WTC11 (cell line): Measurements from ENCODE around the gene TRIM59. TPM values are rescaled to one million over a fixed set of nuclear protein-coding genes. Genes with fewer than 3 reads are reported as not detected.

Experiments used
- ATAC-seq: fragments of 200-7000 bp; cut with Tn5 transposase; 2 replicates; pipeline ENCODE4 v1.10.0; 2021; ENCODE audit warnings: mild to moderate bottlenecking, moderate library complexity
- CTCF ChIA-PET: fragments of 300-600 bp; sonication (Branson Sonifier 250); formaldehyde crosslinking; loops from one replicate; lab custom pipeline; 2021; ENCODE audit warnings: antibody characterized with exemption; lab: Charles Lee
- POLR2A ChIA-PET: fragments of 350-600 bp; sonication (Branson Sonifier 250); formaldehyde crosslinking; loops from one replicate; lab custom pipeline; 2021; ENCODE audit warnings: antibody characterized with exemption; lab: Charles Lee
- DNase-seq: peaks from one replicate; pipeline ENCODE4 v3.0.0; 2021; ENCODE audit warnings: low spot score
- H3K27ac Mint-ChIP-seq: 2 replicates; pipeline ENCODE4 v1.8.0; 2021; ENCODE audit warnings: mixed read lengths
- H3K27me3 Mint-ChIP-seq: 2 replicates; pipeline ENCODE4 v1.8.0; 2021; ENCODE audit warnings: low read depth, mild to moderate bottlenecking, moderate library complexity, mixed read lengths
- H3K36me3 Mint-ChIP-seq: 2 replicates; pipeline ENCODE4 v1.8.0; 2021; ENCODE audit warnings: mixed read lengths
- H3K4me1 Mint-ChIP-seq: 2 replicates; pipeline ENCODE4 v1.8.0; 2022; ENCODE audit warnings: mixed read lengths
- H3K4me3 Mint-ChIP-seq: 2 replicates; pipeline ENCODE4 v1.8.0; 2021; ENCODE audit warnings: mild to moderate bottlenecking, moderate library complexity, mixed read lengths
- H3K9me3 Mint-ChIP-seq: 2 replicates; pipeline ENCODE4 v1.8.0; 2021; ENCODE audit warnings: mixed read lengths
- AFF4 ChIP-seq: sonication (generic); formaldehyde crosslinking; IDR thresholded peaks from 2 replicates; pipeline ENCODE4 v1.8.1; 2023; ENCODE audit warnings: mild to moderate bottlenecking, missing genetic modification reagents, borderline replicate concordance
- AR ChIP-seq: fragments of 250-450 bp; sonication (Bioruptor Pico); IDR thresholded peaks from 2 replicates; pipeline ENCODE4 v1.9.0; 2021; ENCODE audit warnings: mild to moderate bottlenecking
- EMX1 ChIP-seq: fragments of 250-450 bp; sonication (Bioruptor Pico); IDR thresholded peaks from 2 replicates; pipeline ENCODE4 v1.8.0; 2021; ENCODE audit warnings: mild to moderate bottlenecking
- ETV6 ChIP-seq: sonication (generic); formaldehyde crosslinking; IDR thresholded peaks from 2 replicates; pipeline ENCODE4 v1.8.1; 2022; ENCODE audit warnings: mild to moderate bottlenecking, missing genetic modification reagents
- FOXK1 ChIP-seq: sonication (generic); formaldehyde crosslinking; IDR thresholded peaks from 2 replicates; pipeline ENCODE4 v1.8.0; 2022; ENCODE audit warnings: mild to moderate bottlenecking, moderate library complexity, missing genetic modification reagents
- GTF2I ChIP-seq: fragments of 250-450 bp; sonication (Bioruptor Pico); conservative IDR thresholded peaks from 2 replicates; pipeline ENCODE4 v1.4.0; 2021; ENCODE audit warnings: mild to moderate bottlenecking
- JAZF1 ChIP-seq: fragments of 250-450 bp; sonication (Bioruptor Pico); IDR thresholded peaks from 2 replicates; pipeline ENCODE4 v1.9.0; 2021; ENCODE audit warnings: moderate library complexity, mild to moderate bottlenecking, inconsistent platforms
- MXD4 ChIP-seq: fragments of 250-450 bp; sonication (Bioruptor Pico); IDR thresholded peaks from 2 replicates; pipeline ENCODE4 v1.8.0; 2021; ENCODE audit warnings: mild to moderate bottlenecking, moderate library complexity, borderline replicate concordance
- NFATC4 ChIP-seq: fragments of 250-450 bp; sonication (Bioruptor Pico); IDR thresholded peaks from 2 replicates; pipeline ENCODE4 v1.9.0; 2021; ENCODE audit warnings: mild to moderate bottlenecking
- NR2C2 ChIP-seq: sonication (generic); formaldehyde crosslinking; IDR thresholded peaks from 2 replicates; pipeline ENCODE4 v1.8.0; 2022; ENCODE audit warnings: mild to moderate bottlenecking, missing genetic modification reagents
- OVOL2 ChIP-seq: fragments of 250-450 bp; sonication (Bioruptor Pico); IDR thresholded peaks from 2 replicates; pipeline ENCODE4 v1.9.0; 2021; ENCODE audit warnings: mild to moderate bottlenecking, borderline replicate concordance
- SMAD3 ChIP-seq: sonication (generic); formaldehyde crosslinking; IDR thresholded peaks from 2 replicates; pipeline ENCODE4 v1.8.0; 2022; ENCODE audit warnings: missing genetic modification reagents, mild to moderate bottlenecking, borderline replicate concordance
- SP1 ChIP-seq: sonication (generic); formaldehyde crosslinking; conservative IDR thresholded peaks from 2 replicates; pipeline ENCODE4 v1.8.1; 2022; ENCODE audit warnings: missing genetic modification reagents
- TP53 ChIP-seq: sonication (generic); formaldehyde crosslinking; IDR thresholded peaks from 2 replicates; pipeline ENCODE4 v1.8.1; 2023; ENCODE audit warnings: mild to moderate bottlenecking, missing genetic modification reagents
- USF2 ChIP-seq: sonication (generic); formaldehyde crosslinking; IDR thresholded peaks from 2 replicates; pipeline ENCODE4 v1.8.1; 2023; ENCODE audit warnings: mild to moderate bottlenecking, missing genetic modification reagents, moderate library complexity
- ZNF232 ChIP-seq: sonication (generic); formaldehyde crosslinking; IDR thresholded peaks from 2 replicates; pipeline ENCODE4 v1.8.0; 2022; ENCODE audit warnings: mild to moderate bottlenecking, missing genetic modification reagents
- total RNA-seq: library from RNA; stranded (reverse); gene quantifications from 3 replicates; pipeline ENCODE4 v1.2.3, GENCODE V29; 2021
- TF ChIP-seq, protein P1 (sequence below): sonication (generic); formaldehyde crosslinking; IDR thresholded peaks from 2 replicates; pipeline ENCODE4 v1.8.0; 2022; ENCODE audit warnings: mild to moderate bottlenecking, missing genetic modification reagents

Gene TRIM59
- total RNA-seq, 1 experiment from 2014 or later = 32.4 TPM

DNA sequence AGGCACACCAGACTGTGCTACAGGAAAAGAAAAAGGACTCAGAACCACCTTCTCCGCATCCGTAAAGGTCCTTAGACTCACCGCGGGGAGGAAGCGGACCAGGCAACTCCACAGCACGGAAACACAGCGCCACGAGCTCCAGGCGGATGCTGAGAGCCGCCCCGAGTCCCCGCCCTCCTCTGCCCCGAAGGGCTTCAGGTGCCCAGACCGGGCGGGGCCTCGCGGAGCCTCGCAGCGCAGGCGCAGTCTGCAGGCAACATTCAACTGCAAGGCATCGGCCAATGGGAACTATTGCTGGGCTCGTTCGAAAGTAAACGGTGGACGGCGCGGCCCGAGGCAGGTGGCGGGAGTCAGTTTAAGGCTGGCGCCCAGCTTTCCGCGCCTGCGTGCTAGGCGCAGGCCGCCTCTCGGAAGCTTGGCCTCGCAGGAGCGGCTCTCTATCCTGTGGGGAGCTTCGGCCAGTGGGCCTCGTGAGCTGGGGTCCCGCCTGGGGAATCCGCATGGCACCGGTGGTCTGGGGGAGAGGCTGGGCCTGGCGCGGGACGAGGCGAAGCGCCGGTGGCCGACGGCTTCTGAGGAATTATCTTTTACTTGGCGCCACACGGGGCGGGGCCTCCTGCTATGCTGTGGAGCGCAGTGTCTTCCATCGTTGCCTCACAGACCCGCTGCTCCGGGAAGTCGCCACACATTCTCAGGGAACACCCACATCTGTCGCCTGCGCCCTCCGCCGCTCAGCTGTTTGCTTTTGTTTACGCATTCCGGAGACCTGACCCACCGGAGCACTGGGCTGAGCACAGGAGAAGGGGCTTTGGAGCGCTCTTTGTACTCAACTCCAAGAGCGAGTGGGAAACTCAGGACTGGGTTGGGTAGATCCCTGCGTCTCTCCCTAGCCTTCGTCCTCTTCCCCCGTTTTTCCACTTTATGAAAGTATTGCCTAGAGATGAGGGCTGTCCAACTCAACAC is at the start of gene TRIM59 (continued):
- TF ChIP-seq USF2 (peak; percentile 53), TP53 (CRISPR knock-in tag) (peak; percentile 99), AFF4 (CRISPR knock-in tag) (peak; percentile 100), SMAD3 (CRISPR knock-in tag) (peak; percentile 98), AR (no peak), NFATC4 (CRISPR knock-in tag) (peak; percentile 59; the same call in 1 of the 2 replicates), ETV6 (CRISPR knock-in tag) (peak; percentile 94), GTF2I (CRISPR knock-in tag) (no peak), EMX1 (CRISPR knock-in tag) (0 out of 2 replicates have a peak, but pooled peaks have one; percentile 58), MXD4 (no peak), FOXK1 (CRISPR knock-in tag) (peak; percentile 92), OVOL2 (CRISPR knock-in tag) (no peak), SP1 (CRISPR knock-in tag) (0 out of 2 replicates have a peak, but pooled peaks have one; percentile 83), ZNF232 (peak; percentile 99)
- TF ChIP-seq, protein P1, sequence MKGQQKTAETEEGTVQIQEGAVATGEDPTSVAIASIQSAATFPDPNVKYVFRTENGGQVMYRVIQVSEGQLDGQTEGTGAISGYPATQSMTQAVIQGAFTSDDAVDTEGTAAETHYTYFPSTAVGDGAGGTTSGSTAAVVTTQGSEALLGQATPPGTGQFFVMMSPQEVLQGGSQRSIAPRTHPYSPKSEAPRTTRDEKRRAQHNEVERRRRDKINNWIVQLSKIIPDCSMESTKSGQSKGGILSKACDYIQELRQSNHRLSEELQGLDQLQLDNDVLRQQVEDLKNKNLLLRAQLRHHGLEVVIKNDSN (CRISPR knock-in tag) = peak; percentile 79

DNA sequence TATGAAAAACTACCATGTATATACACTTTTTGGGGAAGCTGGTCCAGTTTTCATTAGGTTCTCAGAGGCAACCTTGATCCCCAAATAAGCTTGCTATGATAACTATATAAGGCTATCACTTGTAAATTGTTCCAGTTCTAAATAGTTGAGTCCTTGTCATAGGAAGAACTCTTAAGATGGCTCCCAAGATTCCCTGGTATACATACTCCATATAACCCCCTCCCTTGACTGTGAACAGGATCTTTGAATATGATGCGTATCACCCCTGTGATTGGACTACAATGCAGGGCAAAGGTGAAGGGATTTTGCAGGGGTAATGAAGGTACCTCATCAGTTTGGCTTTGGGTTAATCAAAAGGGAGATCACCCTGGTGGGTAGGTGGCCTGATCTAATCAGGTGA is 48.6 kb upstream of the TRIM59 start:
- no peaks in the 10 kb centered on the region for H3K4me1 Mint-ChIP-seq
- no peaks in the 10 kb centered on the region for H3K9me3 Mint-ChIP-seq
- TF ChIP-seq JAZF1 (CRISPR knock-in tag) = no peak
- no peak for TF ChIP-seq NR2C2 (CRISPR knock-in tag)
- TF ChIP-seq, all 79 proteins: peak for 0
- H3K36me3 Mint-ChIP-seq = peaks cover 20% of the 10 kb centered on the region
- DNase-seq (no peak), ATAC-seq (no peak)
- no peaks in the 10 kb centered on the region for H3K27me3 Mint-ChIP-seq
- H3K4me3 Mint-ChIP-seq = no peak overlapping the region
- CTCF ChIA-PET = no interaction called here
- H3K27ac Mint-ChIP-seq = no peak overlapping the region
- POLR2A ChIA-PET = no interaction called here
